SHP77 treated with DMSO at 0.1 percent for 48 hours (cell line): ENCODE data around the gene LPP.

Source experiments
- DNase-seq: peaks from one replicate; lab custom pipeline; 2025; lab: John Stamatoyannopoulos, UW

LPP gene

DNA sequence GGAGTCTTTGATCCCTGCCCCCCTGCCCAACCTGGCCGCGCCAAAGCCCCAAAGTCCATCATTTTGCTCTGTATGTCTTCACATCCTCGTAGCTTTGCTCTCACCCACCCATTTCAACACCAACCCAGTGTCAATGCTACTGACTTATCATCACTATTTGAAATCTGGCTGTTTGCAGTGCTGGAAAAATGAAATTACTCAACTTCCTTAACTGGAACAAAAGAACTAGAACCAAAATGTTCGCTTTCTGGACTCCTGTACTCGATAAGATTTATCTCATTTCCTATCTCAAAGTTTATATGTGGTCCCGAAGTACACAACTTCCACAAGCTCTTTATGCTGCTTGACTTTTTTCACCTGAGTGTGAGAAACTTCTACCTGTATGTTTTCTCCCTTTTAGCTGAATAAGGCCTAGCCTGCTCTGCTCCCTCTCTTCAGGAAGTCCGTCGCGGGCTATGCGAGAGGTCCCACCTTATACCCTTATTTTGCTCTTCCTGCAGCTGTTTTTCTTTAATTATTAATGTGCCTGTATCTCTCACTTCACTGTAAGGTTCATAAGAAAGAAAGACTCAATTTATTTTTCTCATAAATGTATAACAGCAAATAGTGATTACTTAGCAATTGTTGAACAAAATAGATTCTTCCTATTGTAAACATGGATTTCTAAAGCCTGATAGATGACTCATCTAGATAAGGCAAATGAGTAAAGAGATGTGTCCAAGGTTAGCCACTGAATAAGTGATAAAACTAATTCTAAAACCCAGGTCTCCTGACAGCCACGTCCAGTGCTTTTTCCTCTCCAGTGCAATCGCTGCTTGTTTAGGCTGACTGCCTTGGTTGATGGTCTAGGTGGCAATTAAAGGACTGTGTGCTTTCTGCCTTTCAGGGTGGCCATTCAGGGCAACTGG, 553.7 kb downstream of the LPP start:
- no peak for DNase-seq

DNA sequence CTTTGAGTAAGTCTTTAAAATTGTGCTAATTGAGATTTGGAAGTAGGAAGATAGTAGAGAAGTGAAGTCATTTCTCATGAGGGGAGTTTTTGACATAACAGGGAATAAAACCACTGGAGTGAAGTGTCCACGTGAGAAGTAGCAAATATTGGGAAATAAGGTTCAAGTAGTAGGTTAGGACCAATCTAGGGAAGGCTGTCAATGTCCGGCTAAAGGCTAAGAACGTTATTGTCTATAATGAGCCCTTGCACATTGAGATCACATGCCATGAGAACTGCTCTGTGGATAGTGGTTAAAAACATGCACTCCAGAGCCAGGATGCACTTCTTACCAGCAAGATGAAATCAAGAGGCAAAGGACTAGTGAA, 557.9 kb downstream of the LPP start:
- no peak for DNase-seq

DNA sequence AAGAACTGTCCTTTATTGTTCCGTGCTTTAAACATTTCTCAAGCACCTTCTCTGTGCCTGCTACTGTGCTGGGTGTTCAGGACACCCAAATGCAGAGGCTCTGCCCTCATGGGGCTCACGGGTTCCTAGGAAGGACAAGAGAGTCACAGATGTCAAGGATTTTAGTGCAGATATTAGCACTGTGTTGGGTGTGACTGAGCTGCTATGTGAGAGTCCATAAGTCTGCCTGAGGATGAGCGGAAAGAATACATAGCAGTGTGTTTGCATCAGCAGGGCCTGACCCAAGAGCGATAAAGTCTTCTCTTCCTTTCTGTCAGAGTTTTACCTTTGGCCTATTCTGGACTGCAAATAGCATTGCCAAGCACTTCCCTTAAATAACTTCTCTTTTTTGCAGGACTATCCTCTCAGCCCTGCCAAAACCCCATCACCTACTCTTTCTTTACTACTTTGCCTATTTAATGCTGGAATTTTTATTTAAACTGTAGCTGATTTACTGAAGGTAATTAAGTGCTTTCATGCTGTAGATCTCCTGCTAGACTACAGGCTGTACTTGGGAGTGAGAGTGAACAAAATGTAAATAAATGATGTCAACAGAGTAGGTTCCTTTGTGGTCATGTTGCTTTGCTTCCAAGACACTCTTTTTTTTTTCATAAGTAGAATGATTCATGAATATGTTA, 558.4 kb downstream of the LPP start:
- no peak for DNase-seq

DNA sequence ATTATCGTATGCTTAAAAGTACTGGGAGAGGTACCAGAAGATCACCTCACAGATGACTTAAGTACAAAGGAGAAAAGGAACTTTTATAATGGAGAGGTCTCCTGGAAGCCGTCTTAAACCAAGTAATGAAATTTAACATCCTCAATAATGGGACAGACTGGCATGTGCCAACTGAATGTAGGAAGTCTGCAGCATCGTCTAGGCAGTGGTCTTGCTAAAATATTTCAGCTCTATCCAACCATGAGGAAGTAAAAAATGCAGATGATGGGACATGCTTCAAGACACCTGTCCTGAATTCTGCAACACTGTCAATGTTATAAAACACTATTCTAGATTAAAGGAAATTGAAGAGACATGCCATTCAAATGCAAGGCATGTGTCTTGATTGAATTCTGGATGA, 559.0 kb downstream of the LPP start:
- no peak for DNase-seq

DNA sequence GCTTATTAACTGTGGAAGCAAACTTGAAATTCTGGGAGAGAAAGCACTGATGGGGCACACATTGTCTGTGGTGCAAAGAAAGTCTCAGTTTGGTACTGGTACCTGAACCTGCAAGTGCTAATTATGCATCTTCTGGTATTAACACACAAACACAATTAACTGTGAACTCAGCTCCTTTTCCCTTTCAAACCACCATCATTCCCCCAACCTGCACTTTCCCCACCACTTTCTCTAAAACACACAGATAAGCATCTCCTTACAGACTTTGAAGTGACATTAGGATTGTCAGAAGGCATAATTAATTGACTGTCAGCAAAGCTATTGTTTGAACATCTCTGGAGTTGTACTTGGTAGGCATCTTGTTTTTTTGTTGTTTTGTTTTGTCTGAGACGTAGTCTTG, 565.6 kb downstream of the LPP start:
- DNase-seq = no peak

DNA sequence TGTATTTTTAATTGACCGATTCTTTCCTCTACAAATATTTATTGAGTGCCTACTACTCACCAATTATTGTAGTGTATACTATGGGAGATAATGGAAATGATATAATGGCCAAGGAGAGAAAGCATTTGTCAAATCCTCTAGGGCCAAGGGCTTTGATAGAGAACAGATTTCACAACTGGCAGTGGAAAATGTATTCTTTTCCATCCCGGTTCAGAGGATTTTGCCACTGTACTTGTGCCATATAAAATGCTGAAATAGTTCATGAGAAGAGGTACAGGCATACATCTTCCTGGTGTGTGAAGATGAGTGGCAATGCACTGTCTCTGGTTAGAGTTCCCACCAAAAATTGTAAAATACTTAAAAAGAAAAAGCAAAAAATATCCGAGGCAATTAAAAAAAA, 566.3 kb downstream of the LPP start:
- no peak for DNase-seq

DNA sequence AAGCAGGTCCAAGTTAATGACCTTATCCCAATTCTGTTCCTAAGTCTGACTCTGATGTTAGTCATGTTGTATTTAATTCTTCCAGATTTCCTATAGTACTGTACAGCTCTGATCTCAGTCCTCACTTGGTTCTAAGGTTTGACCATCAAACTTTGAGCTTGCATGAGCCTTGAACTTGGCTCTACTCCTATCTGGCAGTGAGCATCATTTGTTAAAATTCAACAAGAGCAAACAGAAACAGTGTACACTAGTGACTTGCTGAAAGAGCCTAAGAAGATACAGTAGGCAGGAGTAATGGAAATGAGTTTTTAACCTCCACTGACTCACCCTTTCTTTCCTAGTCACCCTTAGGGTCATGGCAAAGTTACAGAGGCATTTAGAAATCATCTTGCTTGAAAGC, 566.7 kb downstream of the LPP start:
- DNase-seq = no peak

DNA sequence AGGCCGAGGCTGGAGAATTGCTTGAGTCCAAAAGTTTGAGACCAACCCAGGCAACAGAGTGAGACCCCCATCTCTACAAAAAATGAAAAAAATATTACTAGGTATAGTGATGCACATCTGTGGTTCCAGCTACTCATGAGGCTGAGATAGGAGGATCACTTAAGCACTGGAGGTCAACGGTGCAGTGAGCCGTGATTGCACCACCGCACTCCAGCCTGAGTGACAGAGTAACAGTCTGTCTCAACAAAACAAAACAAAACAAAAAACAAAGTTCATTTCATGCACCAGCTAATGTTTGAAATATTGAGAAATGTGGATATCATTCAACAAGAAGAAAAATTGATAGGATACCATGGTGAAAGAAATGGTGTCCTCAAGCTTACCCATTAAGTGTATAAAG, 567.4 kb downstream of the LPP start:
- no peak for DNase-seq

DNA sequence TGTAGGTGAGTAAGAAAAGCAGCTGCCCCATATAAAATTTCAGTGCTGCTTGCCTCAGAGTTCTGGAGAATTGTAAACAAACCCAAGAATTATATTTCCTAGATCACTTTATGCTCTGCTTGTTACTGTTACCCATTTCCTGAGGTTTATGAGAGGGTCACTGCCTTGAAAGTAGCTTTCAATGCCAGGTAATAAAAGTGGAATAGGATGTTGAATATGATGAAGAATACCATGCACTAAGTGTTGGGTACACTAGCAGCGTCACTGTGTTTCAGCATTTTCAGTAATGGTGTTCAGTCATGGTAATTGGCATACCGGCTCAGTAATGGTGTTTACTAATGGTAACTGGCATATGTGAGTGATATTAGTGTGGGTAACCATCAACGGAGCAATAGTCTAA, 568.0 kb downstream of the LPP start:
- no peak for DNase-seq

DNA sequence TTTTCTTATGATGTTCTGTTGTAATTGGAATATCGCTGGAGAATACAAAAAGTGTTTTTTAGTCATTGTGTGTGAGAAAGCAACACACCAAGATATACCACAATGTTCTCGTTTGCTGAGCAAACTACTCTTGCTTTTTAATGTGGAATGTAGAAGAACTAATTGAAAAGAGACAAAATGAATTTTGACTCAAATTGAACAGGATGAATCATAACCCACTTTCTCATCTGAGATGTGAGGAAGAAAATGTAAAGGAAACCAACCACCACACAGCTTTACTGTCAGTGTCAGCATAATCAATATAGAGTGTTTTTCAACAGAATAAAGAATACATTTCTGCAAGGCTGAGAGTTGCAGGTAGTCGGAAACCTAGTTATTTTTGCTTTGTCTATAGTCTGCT, 569.0 kb downstream of the LPP start:
- DNase-seq = no peak

DNA sequence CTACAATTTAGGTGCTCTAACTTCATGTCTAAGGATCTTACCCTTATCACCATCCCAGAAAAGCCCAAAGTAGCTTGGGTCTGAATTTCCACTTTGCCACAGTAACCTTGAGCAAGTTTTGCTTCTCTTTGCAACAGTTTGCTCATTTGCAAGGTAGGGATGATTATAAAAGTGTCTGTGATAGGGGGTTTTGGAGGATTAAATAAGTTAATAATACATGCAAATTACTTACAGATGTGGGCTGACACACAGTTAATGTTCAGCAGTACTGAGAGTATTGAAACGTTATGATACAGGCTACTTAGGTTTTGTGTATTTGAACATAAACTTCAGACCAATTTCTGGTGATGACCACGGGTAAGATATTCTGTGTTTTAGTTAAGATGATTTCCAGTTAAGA, 573.1 kb downstream of the LPP start:
- no peak for DNase-seq

DNA sequence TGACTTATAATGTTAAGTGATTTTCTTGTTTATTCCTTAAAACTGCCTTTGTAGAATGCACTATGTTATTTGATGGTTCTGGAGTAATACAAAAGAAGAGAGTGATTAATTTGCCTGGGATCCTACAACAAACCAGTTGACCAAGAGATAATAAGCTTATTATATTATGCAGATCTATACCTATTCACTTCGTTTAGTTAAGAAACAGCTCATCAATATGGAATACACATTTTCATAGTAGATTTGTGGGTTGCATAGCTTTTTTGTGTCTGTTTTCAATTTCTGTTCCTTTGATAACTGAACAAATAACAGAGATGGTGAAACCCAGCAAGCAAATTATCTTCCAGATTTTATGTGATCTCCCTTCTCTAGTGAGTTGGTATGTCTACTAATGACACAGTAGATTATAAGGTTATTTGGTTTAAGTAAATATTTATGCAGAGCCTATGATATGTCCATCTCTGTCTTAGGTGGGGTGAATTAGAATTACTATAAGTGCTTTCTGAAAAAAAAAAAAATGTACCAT, 574.5 kb downstream of the LPP start:
- no peak for DNase-seq

DNA sequence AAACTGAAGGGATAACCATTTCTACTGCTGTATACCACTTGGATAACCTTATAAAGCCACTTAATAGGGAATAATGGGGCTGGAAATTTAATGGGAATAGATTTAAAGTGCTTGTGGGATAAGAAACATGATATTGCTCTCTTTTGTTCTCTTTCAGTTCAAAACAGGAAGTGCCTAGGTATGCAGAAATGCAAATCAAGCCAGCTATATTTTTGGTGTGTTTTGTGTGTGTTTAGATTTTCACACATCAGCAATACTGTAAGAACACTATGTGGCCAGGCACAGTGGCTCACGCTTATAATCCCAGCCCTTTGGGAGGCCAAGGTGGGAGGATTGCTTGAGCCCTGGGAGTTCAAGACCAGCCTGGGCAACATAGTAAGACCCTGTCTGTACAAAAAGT, 575.5 kb downstream of the LPP start:
- DNase-seq = no peak

DNA sequence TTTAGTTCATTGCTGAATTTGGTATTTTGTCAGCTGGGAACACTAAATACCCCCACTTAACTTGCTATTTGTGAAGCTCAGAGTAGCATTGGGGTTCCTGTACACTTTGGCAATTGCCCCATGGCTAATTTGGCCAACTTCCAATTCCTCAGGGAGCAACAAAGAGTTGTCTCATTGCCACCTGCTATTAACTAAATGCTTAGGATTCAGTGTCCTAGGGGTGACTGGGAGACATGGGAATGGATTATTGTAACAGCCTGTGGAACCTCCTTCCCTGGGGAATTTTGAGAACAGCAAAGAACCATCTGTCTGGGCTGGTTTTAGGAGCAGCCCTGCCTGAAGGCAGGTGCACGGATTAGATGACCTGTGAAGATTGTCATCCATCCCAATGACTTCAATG, 580.4 kb downstream of the LPP start:
- no peak for DNase-seq

DNA sequence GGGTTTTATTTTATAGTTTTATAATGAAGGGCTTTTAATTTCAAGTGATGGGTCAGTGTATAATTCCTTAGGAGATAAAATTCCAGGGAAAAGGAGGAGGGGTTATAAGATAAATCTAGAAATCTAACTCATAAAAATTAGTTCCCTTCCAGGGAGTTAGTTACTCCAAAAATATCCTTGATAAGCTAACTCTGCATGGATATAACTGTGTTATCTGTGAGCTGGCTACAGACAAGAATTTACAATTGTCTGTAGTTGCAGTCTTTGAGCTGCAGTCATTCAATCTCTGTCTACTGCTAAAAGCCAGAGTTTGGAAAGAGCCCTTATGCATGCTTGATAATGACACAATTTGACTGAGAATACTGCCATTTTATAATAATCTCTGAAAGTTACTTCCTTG, 585.6 kb downstream of the LPP start:
- DNase-seq = no peak

DNA sequence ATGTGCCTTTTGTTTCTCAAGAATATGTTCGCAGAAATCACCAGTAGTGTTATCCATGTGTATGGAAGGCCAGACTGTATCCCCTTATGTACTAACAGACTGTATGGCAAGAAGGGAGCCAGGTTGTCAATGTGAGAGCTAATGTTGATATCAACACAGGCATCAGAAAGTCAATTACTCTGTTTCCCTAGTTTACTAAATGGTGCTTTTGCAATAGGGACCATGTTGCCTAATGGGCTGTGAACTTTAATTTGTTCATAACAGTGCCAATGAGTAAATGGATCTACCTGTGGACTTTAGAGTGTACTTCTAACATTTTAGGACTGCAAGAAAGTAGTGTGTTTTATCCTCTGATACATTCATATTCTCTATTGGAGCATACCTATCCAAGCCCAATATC, 586.1 kb downstream of the LPP start:
- DNase-seq = no peak

DNA sequence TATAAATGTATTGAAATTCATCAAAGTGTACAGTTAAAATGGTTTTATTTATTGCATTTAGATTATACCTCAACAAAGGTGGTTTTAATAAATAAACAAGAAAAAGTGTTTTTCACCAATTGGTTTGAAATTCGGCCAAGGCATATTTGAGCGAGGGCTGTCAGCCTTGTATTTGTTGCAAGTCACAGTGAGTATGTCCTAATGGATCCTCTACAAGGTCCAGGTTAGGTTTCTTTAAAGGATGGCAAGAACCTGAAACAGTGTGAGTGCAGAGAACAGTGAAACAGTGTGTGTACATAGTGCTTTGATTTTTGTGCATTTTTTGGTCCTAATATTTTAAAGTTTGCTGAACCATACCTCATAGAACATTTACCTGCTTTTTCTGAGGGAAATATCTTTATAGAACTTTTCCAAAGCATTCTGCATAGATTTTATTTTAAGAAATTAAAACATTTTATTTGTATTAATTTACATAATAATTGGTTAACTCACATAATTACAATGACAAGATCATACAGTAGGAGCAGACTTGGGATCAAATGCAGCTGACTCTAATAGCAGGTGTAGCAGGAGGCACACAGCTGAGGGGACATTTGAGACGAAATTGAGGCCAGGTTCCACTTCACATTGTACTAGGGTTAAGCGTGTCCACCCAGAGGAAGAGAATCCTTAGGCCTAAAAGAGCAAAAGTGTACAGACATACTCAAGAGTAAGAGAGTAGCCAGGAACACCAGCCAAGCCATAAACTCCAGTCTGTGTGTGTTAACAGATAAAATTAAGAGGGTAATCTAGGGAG, 589.0 kb downstream of the LPP start:
- no peak for DNase-seq

DNA sequence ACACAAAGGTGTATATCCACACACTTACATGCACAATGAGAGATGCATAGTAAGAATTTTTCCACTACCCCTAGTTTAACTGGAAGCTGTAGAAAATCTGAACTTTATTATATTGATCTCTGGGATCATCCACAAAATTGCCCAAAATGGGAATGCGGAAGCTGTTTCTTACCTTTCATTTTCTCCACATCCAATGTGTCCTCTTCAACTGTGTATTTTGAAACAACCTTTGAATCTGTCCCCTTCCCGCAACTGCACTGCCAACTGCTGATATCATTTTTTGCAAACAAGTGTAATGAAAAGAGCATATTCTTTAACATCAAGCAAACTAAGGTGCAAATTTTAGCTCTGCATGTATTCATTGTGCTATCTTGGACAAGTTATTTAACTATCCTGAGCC, 590.2 kb downstream of the LPP start:
- no peak for DNase-seq

DNA sequence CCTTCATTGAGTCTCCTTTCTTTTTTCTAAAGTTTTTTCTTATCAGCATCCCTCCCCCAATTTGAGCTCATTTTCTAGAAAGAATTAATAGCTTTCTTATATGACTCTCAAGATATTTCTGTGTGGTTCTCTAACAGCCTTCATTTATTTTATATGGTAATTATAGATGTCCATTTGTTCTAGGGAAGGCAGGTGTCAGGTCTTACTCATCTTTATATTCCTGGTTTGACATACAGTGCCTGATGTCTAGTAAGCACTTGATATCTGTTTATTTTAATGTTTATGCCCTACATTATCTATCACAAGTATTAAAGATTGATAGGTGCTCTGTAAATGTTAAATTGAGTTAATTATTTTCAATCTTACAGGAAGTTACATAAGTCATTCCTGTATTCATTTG, 591.1 kb downstream of the LPP start:
- DNase-seq = no peak

DNA sequence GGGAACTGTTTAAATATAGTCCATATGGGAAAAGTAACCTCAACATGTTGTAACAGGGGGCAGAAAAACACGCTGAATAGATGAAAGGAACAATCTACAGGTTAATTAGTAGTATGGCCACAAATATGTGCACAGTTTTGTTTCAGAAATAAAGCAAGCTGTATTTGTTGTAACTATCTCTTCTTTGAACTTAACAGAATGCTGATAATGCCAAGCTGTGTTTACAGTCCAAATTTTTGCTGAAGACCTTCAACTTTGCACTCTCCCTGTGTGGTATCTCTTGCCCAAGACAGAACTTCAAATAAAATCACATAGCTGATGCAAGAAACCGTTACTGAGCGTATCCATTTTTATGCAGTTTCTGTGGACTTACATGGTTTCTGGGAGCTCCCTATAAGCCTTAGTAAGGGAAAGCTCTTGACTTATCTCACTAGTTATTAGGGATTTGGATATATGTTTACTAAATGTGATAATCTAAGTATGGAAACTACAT, 592.4 kb downstream of the LPP start:
- DNase-seq = no peak

DNA sequence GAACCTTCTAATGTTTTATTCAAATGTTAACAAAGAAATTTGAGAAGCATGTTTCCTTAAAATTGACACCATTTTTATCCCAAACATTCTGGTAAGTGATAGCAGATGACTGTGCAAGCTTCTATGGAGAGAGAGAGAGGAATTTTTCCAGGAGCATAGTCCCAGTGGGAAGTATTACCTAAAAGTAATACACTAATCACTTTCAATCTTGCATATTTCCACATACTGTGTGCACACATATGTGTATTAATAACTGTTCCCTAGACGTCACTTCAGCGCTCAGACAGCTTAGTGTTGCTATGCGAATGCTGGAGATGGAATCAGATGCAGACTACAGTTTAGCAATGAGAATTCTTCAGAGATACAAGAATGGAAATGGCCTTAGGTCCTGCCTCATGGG, 593.5 kb downstream of the LPP start:
- no peak for DNase-seq

DNA sequence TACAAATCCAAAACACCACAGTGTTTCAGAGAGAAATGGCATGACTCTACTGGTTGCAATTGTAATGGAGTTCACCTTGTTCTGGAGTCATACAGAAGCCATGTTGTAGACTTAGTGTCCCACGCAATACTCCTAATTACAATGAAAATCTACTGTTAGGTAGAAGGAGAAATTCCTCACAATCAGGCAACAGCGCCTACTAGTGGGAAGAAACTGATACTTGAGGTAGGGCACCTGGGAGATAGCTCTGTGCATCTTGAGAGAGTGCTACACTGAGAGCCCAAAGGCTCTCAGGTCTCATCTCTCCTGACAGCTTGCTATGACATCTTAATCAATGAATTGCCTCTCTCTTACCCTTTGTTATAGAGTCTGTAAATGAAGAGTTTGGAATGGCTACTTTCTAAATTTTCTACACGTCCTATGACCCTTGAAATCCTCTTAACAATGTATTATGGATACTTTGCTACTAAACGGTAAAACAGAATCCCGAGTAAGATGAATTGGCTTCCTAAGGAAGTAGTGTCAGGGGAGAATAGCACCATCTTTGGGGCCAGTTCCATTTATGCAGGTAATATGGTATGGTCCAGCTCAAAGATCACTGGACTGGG, 595.2 kb downstream of the LPP start:
- no peak for DNase-seq
